Activated CD4-positive, alpha-beta T cell treated with anti-CD3 and anti-CD28 coated beads, Interleukin-2, amount 10 ng/mL, durations not matched to agents 24 days and 14 days (primary cell): ENCODE results near the gene THSD8. TPM values are rescaled to one million over a fixed set of nuclear protein-coding genes. Genes with fewer than 3 reads are reported as not detected.
"Not testable (repeated sequence)": the region's sequence is repeated elsewhere in the genome, so short reads cannot be mapped to it uniquely, and the experiment has no call there.

Experiments used
- DNase-seq: peaks from one replicate; pipeline ENCODE4 v3.0.0; 2022
- H3K27ac Mint-ChIP-seq: one replicate; pipeline ENCODE4 v1.8.0; 2022; ENCODE audit warnings: mild to moderate bottlenecking, mixed read lengths
- H3K27me3 Mint-ChIP-seq: one replicate; pipeline ENCODE4 v1.8.0; 2022; ENCODE audit warnings: mixed read lengths
- H3K36me3 Mint-ChIP-seq: one replicate; pipeline ENCODE4 v1.8.0; 2022; ENCODE audit warnings: low read depth, mild to moderate bottlenecking, mixed read lengths
- H3K4me1 Mint-ChIP-seq: one replicate; pipeline ENCODE4 v1.8.0; 2021; ENCODE audit warnings: mixed read lengths
- H3K4me3 Mint-ChIP-seq: one replicate; pipeline ENCODE4 v1.8.0; 2022; ENCODE audit warnings: mild to moderate bottlenecking, moderate library complexity, mixed read lengths
- H3K9me3 Mint-ChIP-seq: one replicate; pipeline ENCODE4 v1.8.0; 2021; ENCODE audit warnings: mixed read lengths
- intact Hi-C: fragments of 100-400 bp; cut with micrococcal nuclease; formaldehyde crosslinking; loops from one replicate; pipeline ENCODE4 v1.15.1; 2023
- total RNA-seq: library from RNA; stranded (reverse); gene quantifications from 2 replicates; pipeline ENCODE4 v1.2.3, GENCODE V29; 2022

The THSD8 gene
- total RNA-seq, 1 donor from 2014 or later = 32.7 TPM

DNA sequence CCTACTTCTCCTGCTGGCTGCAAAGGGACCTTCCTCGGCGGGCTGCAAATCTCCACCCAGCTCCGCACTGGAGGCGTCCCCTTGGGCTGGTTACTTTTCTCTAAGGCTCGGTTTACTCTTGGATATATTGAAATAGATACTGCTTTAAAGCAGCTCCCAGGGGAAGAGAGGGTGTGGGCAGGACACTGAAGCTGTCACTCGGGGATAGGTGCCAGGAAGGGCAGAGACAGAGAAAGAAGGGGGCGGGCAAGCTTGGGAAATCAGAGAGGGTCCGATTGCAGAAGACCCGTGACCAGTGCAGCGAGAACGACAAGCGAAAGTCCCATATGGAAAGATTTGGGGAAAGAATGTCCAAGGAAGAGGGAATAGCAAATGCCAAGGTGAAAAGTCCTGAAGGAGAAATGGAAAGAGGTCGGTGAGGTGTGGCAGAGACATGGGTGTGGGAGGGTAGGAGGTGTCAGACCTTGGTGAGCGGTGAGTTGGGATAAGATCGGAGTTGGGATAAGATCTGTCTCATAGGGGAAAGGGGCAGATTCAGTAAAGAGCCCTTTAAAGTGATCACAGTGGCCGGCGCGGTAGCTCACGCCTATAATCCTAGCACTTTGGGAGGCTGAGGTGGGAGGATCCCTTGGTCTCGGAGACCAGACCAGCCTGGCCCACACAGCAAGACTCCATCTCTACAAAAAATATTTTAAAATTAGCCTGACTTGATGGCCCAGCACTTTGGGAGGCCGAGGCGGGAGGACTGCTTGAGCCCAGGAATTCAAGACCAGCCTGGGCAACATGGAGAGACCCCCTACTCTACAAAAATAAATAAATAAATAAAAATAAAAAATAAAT, 618 bp downstream of the THSD8 start:
- H3K27ac Mint-ChIP-seq = peak overlapping the region; percentile 23
- no peak for DNase-seq
- intact Hi-C loops = no loop called here
- no peaks in the 10 kb centered on the region for H3K9me3 Mint-ChIP-seq
- peaks cover 28% of the 10 kb centered on the region for H3K36me3 Mint-ChIP-seq
- peak overlapping the region; percentile 93 for H3K4me3 Mint-ChIP-seq
- peaks cover 30% of the 10 kb centered on the region for H3K4me1 Mint-ChIP-seq
- no peaks in the 10 kb centered on the region for H3K27me3 Mint-ChIP-seq

DNA sequence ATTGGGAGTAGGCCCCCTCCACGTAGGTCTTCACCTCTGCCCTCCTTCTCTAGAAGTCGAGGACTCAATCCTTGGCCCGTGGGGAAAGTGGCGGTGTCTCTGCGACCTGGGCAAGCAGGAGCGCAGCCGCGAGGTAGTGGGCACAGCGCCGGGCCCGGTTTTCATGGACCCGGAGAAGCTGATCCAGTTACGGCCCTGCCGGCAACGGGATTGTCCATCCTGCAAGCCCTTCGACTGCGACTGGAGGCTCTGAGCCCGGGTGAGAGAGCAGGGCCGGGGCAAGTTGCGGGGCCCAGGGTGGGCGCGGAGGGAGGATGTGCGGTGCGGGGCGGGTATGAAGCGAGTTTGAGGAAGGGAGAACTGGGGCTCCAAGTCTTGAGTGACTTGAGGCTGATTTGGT, 2.2 kb downstream of the THSD8 start:
- DNase-seq = no peak
- no peaks in the 10 kb centered on the region for H3K9me3 Mint-ChIP-seq
- H3K36me3 Mint-ChIP-seq = peaks cover 29% of the 10 kb centered on the region
- H3K27ac Mint-ChIP-seq = no peak overlapping the region
- H3K27me3 Mint-ChIP-seq = no peaks in the 10 kb centered on the region
- intact Hi-C loops = no loop called here
- peak overlapping the region; percentile 7 for H3K4me3 Mint-ChIP-seq
- peaks cover 33% of the 10 kb centered on the region for H3K4me1 Mint-ChIP-seq

DNA sequence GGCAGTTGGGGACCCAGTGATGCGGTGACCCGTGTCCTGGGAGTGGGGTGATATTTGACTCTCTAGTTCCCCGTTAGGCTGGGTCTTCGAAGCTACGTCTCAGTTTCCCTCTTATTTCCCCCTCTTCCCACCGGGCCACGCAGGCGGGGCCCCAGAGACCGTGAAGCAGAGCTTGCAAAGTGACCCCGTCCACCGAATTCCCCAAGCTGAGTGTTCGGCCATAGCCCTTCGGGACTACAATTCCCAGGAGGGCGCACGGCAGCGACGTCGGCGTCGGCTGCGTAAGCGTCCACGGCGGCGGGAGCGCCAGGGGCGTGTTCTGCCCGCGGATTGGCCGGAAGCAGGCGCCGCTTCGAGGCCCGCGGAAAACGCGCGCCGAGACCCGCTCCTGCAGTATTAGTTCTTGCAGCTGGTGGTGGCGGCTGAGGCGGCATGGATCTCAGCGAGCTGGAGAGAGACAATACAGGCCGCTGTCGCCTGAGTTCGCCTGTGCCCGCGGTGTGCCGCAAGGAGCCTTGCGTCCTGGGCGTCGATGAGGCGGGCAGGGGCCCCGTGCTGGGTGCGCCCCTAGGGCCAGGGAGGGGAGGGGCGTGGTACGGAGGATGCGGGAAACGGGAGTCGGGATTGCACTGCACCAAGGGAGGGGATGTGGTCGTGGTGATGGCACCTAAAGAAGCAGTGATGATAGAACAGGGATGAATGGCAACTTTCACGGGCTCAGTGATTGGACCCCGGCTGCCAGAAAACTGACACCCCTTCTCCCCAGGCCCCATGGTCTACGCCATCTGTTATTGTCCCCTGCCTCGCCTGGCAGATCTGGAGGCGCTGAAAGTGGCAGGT, 4.6 kb downstream of the THSD8 start, which contains the start of gene RNASEH2A:
Gene RNASEH2A (plus strand): TSS at position 343 of the 840 bp plus-strand sequence. CDS start 90 bp downstream, at position 433.
- H3K36me3 Mint-ChIP-seq = peaks cover 18% of the 10 kb centered on the region
- DNase-seq = peak; percentile 97
- intact Hi-C loops = loop anchor here (1.0 kb wide), 1 partner anchor 69 kb away; the partner anchor contains the start of gene GET3
- H3K4me3 Mint-ChIP-seq = peak within 1 kb of the TSS; percentile 96
- peak within 1 kb of the TSS; percentile 89 for H3K27ac Mint-ChIP-seq
- H3K9me3 Mint-ChIP-seq = no peaks in the 10 kb centered on the region
- no peaks in the 10 kb centered on the region for H3K27me3 Mint-ChIP-seq
- H3K4me1 Mint-ChIP-seq = peaks cover 20% of the 10 kb centered on the region

DNA sequence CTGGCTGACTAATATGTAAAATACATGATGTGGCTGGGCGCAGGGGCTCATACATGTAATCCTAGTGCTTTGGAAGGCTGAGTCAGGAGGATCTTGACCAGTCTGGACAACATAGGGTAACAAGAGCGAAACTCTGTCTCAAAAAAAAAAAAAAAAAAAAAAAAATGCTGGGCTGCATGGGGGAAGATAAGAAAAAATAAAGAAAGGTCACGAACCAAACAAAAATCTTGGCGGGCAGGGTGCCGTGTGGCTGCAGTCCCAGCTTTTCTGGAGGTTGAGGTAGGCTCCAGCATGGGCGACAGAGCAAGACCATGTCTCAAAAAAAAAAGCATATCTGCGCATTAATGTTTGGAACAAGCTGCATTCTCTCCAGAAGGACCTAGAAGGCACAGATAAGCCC, 13.2 kb downstream of the THSD8 start:
- Mint-ChIP-seq H3K36me3 (peaks cover 19% of the 10 kb centered on the region), H3K27me3 (no peaks in the 10 kb centered on the region), H3K9me3 (no peaks in the 10 kb centered on the region), H3K4me1 (no peaks in the 10 kb centered on the region), H3K4me3 (no peak overlapping the region), H3K27ac (no peak overlapping the region)
- no peak for DNase-seq
- intact Hi-C loops = no loop called here

DNA sequence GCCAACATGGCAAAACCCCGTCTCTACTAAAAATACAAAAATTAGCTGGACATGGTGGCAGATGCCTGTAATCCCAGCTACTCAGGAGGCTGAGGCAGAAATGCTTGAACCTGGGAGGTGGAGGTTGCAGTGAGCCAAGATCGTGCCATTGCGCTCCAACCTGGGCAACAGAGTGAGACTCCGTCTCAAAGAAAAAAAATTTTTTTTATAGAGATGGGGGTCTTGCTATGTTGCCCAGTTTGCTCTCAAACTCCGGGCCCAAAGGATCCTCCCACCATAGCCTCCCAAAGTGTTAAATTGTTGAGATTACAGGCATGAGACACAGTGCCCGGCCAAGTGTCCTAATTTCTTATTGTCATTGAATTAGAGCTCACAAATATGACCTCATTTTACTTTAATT, 15.3 kb downstream of the THSD8 start:
- DNase-seq, H3K4me1 Mint-ChIP-seq, H3K9me3 Mint-ChIP-seq, H3K27me3 Mint-ChIP-seq, H3K4me3 Mint-ChIP-seq, intact Hi-C loops, H3K27ac Mint-ChIP-seq: not testable (repeated sequence)
- peaks cover 19% of the 10 kb centered on the region for H3K36me3 Mint-ChIP-seq

DNA sequence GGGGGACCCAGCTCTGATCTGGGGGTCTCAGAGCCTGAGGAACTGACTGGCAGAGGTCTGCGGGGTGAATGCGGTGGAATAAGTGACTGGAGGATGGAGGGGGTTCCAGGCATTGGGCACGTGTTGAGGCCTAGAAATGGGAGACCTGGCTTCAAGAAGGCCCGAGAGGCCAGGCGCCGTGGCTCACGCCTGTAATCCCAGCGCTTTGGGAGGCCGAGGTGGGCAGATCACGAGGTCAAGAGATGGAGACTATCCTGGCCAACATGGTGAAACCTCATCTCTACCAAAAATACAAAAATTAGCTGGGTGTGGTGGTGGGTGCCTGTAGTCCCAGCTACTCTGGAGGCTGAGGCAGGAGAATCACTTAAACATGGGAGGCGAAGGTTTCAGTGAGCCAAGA, 15.9 kb downstream of the THSD8 start:
- H3K36me3 Mint-ChIP-seq = peaks cover 19% of the 10 kb centered on the region
- not testable (repeated sequence) for H3K27ac Mint-ChIP-seq

DNA sequence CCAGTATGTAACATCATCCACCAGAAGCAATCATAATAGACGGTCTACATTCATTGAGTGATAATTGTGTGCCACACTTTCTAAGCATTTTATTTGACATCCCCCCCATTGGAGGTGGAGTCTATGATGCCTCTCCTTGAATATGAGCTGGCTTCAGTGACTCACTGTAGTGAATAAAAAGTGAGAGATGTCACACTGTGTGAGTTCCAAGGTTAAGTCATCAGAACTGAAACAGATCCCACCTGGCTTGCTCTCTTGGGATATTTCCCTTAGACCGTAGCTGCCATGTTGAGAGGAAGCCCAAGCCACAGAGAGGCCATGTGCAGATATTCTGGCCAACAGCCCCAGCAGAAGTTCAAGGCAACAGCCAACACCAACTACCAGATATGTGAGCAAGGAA, 19.9 kb downstream of the THSD8 start:
- intact Hi-C loops = no loop called here
- no peaks in the 10 kb centered on the region for H3K9me3 Mint-ChIP-seq

More for the DNA sequence above, 15.9 kb downstream of the THSD8 start:
- DNase-seq, intact Hi-C loops, H3K4me1 Mint-ChIP-seq, H3K27me3 Mint-ChIP-seq, H3K4me3 Mint-ChIP-seq, H3K9me3 Mint-ChIP-seq: not testable (repeated sequence)

DNA sequence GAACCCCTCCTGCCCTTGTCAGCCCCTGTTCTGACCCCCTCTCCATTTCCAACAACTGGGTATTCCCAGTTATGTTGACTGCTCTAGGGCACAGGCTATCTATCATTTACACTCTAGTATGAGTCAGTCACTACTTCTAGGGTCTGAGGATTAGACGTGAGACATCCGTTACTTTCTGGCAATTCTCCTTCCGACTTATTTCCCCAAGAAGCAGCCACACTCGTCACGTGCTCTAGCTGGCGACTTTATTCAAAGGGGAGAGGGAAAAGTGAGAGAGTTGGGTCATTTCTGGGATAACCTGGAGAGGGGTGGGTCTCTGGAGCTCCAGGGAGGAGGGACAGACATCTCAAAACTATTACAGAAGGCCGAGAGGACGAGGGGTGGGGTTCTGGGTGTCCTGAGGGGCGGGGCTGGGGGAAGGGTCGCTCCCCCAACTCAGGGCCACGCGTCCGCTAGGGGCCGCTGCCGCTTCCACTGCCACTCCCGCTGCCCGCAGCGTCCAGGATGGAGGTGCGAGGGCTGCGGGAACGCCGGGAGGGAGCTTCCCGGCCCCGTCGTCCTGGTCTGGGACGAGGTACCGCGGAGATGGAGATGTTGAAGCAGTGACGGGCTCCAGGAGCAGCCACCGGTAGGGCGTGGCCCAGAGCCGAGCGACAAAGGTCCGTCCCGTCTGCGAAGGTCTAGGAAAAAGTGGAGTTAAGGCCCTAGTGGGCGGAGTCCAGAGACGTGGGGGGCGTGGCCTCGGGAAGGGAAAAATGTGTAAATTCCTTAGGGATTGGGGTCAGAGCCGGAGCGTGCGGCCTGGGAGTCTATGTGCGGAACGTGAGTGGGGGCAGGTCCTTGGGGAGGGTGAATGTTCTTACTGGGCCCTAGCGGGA, 23.6 kb downstream of the THSD8 start:
- Mint-ChIP-seq H3K4me3 (peak overlapping the region; percentile 59), H3K27ac (no peak overlapping the region), H3K36me3 (no peaks in the 10 kb centered on the region), H3K4me1 (peaks cover 11% of the 10 kb centered on the region), H3K27me3 (peaks cover 38% of the 10 kb centered on the region), H3K9me3 (no peaks in the 10 kb centered on the region)
- DNase-seq = peak; percentile 76
- intact Hi-C loops = no loop called here

More for the DNA sequence above, 19.9 kb downstream of the THSD8 start:
- Mint-ChIP-seq H3K27ac (no peak overlapping the region), H3K36me3 (no peaks in the 10 kb centered on the region), H3K4me1 (peaks cover 11% of the 10 kb centered on the region), H3K4me3 (no peak overlapping the region), H3K27me3 (peaks cover 14% of the 10 kb centered on the region)
- DNase-seq = no peak

DNA sequence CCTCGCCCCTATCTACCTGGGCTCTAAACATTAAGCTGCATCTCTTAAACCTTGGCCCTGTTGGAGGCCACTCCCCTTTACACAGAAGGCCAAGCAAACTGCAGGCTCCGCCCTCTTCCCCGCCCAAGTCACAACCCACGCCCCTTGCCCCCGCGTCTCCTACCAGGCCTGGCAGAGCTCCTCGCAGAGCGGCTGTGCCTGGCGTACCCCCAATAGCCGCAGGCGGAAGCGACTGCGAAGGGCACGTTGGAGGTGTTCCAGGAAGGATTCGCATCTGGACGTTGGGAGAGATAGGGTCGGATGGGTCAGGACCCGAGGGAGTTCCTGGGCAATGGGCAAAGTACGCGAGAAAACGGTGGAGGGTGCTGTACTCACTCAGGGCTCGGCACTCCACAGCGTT, 26.6 kb downstream of the THSD8 start:
- no peak overlapping the region for H3K27ac Mint-ChIP-seq
- no peak overlapping the region for H3K4me3 Mint-ChIP-seq
- peaks cover 2% of the 10 kb centered on the region for H3K36me3 Mint-ChIP-seq
- H3K27me3 Mint-ChIP-seq = peaks cover 56% of the 10 kb centered on the region
- DNase-seq = peak; percentile 81
- peaks cover 22% of the 10 kb centered on the region for H3K4me1 Mint-ChIP-seq
- H3K9me3 Mint-ChIP-seq = peaks cover 5% of the 10 kb centered on the region
- intact Hi-C loops = no loop called here

DNA sequence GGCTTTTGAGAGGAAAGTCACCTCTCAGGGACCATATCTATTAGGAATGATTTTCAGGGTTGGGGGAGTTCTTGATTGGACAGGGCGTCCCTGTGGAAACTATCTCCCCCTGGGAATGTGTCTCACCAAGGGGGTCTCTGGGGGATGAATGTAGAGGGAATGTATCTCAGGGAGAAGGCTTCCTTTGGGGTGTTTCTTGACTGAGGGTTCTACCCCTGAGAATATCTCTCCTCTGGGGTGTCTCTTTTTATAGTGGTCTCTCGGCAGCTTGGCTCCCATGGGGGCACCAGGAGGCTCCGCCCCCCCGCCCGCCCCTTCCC, 31.5 kb downstream of the THSD8 start:
- Mint-ChIP-seq H3K4me3 (peak overlapping the region; percentile 44), H3K4me1 (peaks cover 14% of the 10 kb centered on the region), H3K27ac (no peak overlapping the region), H3K27me3 (peaks cover 69% of the 10 kb centered on the region), H3K36me3 (peaks cover 2% of the 10 kb centered on the region), H3K9me3 (peaks cover 5% of the 10 kb centered on the region)
- no peak for DNase-seq
- intact Hi-C loops = no loop called here

DNA sequence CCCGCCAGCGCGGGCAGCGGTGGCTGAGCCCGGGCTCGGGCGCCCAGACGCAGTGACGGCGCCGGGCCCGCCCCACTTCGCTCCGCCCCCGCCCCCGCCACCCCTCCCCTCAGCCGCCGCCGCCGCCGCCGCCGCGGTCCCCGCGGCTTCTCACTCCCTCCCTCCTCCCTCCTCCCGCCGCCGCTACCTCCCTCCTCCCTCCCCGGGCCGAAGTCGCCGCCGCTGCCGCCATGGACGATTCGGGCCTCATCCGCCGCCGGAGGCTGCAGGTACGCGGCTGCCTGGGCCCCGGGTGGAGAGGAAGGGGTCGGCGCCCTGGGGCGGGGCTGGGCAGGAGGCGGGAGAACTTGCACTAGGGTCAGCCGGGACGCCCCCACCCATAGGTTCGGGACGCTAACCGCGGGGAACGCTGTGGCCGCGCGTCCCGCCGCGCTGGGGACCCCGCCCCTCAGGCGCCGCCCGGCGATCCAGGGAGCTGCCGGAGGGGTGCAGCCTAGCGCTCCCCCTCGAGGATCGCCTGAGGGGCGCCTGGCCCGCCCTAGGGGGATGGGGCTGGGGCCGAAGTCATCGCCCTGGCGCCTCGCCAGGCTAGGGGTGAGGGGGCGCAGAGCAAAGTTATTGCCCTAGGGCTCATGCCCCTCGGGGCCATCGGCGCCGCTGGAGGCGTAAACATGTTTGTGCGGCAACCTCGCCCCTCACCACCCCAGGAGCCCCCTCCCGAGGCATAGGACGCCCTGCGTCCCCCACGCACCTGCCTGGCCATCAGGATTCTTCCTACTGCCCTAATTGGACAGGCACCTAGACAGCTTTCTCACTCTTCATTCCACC, 32.1 kb downstream of the THSD8 start:
- peaks cover 2% of the 10 kb centered on the region for H3K36me3 Mint-ChIP-seq
- peak; percentile 74 for DNase-seq
- peak overlapping the region; percentile 34 for H3K4me3 Mint-ChIP-seq
- no peak overlapping the region for H3K27ac Mint-ChIP-seq
- H3K4me1 Mint-ChIP-seq = peaks cover 15% of the 10 kb centered on the region
- H3K27me3 Mint-ChIP-seq = peaks cover 67% of the 10 kb centered on the region
- intact Hi-C loops = no loop called here
- H3K9me3 Mint-ChIP-seq = peaks cover 5% of the 10 kb centered on the region

DNA sequence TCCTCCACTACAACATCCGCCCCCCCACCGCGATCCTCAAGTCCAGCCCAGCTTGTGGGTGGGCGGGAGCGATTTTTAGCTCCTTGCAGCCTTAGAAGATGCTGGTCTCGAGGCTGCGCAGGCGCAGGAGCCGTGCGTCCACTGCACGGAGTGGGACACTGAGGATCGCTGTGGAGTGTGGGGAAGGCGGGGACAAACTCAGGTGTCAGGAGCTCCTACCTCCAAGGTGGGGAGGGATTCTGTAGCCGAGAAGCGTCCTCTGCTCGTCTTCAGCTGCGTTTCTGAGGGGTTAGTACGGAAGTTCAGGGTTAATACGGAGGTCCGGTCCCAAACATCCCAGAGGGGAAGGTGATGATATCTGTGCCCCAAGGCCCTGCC, 32.7 kb downstream of the THSD8 start, which contains the start of gene RTBDN:
Gene RTBDN (minus strand): TSS at position 14 of the 378 bp plus-strand sequence. CDS start 4,600 bp downstream, outside the sequence.
- Mint-ChIP-seq H3K27ac (no peak within 1 kb of the TSS), H3K4me1 (peaks cover 21% of the 10 kb centered on the region), H3K36me3 (peaks cover 2% of the 10 kb centered on the region), H3K9me3 (peaks cover 5% of the 10 kb centered on the region), H3K4me3 (peak within 1 kb of the TSS; percentile 44), H3K27me3 (peaks cover 70% of the 10 kb centered on the region)
- intact Hi-C loops = no loop called here
- DNase-seq = no peak
